Limb (tissue), 2 donors: ENCODE measurements around the gene NEK8.

ENCODE experiments used
- DNase-seq, 2 donors: peaks; one replicate each; pipeline ENCODE4 v3.0.0-alpha.2; 2016; ENCODE audit errors: extremely low spot score in 2 of 2

Gene NEK8

DNA sequence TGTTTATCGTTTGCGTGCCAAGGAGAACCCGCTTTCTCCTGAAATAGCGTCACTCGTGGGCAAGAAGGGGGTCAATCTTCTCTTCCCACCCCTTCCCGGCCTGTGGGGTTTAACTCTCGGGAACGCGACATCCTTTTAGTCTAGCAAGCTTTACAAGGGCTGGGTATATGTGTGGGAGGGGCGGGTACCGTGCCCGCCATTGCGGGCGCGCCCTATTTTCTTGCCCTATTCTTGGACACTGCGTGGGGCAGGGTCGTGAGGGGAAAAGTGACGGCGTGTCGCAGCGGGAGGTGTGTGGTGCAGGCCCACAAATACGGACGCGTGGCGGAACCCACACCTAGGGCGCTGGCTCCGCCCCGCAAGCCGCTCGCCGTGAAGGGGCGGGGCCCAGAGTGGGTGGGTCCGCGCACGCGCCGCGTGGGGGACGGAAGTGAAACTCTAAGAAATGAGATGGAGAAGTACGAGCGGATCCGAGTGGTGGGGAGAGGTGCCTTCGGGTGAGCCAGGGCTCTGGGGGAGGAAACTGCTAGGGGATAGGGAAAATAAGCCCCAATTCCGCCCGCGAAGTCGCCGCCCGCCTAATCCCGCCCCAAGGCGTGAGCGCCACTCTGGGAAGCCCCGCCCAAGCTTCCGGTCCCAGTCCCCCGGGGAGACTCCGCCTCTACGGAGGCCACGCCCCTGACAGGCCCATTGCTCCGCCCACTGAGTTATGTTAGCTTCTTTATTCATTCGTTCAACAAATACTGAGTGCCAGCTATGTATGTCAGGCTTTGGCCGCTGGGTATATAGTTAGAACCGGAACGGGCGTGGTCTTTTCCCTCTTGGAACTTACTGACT lies at the start of gene NEK8:
Gene NEK8, plus strand, starts transcription at position 425 of the 837 bp plus-strand sequence. Its CDS starts 26 bp downstream, at position 451.
- DNase-seq, result peak; percentile 95 to 97

DNA sequence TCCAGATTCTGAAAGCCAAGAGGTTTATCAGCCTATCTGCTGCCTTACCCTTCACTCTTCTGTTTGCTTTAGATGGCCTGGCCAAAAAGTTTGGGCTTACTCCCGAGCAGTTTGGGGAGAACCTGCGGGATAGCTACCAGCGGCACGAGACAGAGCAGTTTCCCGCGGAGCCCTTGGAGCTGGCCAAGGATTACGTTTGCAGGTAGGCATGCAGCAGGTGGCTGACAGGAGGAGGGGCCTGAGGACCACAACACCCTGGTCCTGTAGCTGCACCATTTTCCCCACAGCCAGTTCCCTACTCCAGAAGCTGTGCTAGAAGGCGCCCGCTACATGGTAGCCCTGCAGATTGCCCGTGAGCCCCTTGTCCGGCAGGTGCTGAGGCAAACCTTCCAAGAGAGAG lies 45.9 kb upstream of the NEK8 start:
- no peak for DNase-seq

DNA sequence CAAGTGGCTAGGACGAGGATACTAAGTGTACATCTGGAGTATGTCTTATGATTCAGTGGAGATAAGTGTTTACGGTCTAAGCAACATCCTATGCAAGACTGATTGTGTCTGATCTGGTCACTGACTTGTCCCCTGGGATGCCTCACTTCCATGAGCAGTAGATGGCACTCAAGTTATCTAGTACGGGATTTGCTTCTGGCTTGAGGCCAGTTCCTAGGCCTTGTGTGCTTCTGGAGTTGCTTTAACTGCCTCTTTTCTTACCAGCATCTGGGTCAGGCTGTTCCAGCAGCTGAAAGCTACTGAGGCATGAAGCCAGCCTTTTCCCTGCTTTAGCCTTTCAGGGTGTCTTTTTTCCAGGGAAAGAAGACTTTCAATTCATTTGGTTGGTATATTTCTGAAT lies 43.6 kb upstream of the NEK8 start:
- peak in 1 of 2 donors; percentile 15 for DNase-seq

DNA sequence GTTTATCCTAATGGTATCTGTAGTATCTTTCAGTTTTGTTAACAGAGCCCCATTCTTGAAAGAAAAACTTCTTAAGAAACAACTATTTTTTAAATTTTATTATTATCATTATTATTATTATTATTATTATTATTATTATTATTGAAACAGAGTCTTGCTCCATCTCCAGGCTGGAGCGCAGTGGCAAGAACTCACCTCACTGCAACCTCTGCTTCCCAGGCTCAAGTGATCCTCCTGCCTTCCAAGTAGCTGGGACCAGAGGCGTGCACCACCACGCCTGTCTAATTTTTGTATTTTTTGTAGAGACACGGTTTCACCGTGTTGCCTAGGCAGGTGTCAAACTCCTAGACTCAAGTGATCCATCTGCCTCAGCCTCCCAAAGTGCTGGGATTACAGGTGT lies 43.2 kb upstream of the NEK8 start:
- DNase-seq, result no peak

DNA sequence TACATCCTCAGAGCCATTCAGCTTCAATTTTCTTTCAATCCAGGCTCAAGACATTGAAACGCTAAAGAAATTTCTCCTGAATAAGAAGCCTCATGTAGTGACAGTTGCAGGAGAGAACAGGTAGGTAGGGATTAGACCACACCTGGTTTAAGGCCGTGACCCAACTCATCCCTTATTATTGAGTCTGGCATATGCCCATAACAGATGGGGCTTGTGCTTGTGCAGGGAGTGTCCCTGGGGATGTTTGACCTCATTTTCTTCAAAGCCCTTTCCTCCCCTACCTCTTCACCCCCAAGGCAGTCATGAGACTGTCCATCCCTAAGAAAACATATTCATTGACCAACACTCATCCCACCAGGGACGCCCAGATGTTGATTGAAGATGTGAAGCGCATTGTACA lies 42.3 kb upstream of the NEK8 start:
- DNase-seq, result no peak

DNA sequence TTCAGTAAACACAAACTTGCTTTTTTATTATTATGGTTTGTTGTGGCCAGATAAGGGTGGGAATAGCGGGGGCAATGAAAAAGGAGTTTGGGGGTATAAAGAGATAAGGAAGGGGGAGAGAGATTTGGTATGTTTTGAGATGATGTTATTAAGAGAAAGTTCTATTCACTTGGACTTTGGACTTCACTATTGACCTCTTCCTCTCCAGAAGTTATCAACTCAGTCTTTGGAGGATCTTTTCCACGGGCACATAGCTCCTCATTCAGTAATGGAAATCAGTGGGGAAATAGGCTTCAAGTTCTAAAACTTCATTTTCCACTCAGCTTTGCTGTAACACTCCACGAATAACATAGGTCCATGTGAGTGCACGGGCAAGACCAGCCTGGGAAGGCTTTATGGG lies 40.1 kb upstream of the NEK8 start:
- no peak for DNase-seq

DNA sequence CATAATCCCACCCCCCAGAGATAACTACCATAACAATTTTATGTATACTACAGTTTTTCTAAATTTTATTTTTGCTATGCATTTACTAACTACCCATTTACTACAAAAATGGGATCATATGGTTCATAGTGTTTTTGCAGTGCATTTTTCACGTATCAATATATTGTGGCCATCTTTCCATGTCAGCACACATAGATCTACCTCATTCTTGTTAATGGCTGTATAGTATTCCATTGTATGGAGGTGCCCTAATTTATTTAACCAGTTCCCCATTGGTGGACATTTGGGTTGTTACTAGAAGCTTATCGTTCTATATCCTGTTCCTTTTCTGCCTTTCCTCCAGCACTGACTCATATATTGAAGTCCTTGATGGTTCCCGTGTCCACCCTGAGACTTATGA lies 39.6 kb upstream of the NEK8 start:
- DNase-seq, result no peak

DNA sequence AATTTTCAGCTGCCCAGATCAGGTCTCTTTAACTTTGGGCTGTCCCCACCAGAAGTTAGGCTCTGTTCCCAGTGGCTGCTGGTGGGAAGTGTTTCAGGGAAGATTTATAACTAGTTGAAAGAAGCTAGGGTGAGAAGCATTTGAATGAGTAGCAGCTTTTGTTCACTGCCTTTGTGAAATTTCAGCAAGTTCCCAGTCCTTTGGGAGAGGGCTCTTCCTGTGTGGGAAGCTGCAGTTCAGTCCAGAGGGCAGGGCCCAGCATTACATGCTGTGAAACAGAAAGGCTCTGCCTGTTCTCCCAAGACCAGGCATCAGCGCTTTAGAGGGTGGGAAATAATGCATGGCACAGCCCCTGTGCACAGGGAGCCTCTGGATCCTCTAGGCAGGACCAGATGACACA lies 34.7 kb upstream of the NEK8 start:
- DNase-seq, result no peak

DNA sequence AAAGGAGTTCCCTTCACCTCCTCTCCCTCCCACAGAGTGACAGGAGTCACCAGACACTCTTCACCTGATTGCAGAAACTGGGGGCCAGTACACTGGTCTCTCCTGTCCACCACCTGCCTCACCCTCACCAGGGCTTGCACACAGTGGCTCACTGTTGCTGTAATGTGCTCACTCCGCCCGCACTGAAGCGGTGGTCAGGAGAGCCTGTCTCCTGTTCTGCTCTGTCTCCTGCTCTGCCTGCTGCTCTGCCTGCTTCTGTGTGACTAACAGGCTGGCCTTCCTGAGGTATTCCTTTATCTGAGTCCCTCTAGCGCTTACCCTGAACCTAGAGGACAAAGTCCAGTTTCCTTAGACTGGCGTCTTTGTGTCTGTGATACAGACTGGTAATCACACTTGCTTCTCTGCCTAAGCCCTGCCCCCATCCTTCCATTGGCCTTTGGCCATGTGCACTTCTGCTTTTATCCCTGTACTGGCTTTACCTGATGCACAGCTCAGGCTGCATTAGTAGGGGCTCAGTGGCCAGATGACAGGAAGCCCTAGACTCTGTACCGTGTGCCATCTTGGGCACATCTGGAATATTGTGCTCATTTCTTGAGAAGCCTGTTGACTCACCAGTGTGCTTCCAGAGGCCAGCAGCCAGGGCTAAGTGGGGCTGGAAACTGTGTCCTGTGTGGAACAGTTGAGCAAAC lies 30.2 kb upstream of the NEK8 start:
- DNase-seq, result no peak

DNA sequence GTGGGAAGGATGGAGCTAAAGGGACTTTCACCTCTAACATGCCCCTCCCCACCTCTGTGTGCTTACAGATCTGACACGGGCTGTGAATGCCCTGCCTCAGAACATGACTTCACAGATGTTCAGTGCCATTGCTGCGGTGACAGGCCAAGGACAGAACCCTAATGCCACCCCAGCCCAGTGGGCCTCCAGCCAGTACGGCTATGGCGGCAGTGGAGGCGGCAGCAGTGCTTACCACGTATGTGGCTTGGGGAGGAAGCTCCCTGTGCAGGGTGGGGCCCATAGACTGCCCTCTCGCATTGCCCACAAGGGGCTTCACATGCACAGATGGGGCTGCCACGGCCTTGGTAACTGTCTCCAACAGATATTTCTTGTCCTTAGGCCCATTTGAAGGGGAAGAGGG lies 28.3 kb upstream of the NEK8 start:
- no peak for DNase-seq

DNA sequence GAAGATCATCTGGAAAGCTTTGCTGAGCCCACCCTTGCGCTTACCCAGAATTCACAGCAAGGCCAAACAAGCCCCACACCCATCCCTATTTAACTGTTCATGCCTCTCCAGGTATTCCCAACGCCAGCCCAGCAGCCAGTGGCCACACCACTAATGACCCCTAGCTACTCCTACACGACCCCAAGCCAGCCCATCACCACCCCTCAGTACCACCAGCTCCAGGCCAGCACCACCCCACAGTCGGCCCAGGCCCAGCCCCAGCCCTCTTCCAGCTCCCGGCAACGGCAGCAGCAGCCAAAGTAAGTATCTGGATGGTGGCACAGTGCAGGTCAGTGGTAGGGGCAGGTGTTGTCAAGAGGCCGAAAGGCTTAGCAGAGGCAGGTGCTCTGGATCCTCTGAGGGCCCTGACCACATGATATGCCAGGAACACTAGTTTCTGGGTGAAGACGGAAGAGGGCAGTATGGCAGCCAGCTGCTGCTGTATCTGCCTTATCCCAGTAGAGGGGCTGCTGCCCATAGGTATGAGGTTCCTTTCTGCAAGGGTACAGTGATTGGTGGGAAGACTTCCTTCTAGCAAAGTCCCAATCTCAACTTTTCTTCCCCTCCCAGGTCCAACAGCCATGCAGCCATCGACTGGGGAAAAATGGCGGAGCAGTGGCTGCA lies 27.6 kb upstream of the NEK8 start:
- DNase-seq, result no peak

DNA sequence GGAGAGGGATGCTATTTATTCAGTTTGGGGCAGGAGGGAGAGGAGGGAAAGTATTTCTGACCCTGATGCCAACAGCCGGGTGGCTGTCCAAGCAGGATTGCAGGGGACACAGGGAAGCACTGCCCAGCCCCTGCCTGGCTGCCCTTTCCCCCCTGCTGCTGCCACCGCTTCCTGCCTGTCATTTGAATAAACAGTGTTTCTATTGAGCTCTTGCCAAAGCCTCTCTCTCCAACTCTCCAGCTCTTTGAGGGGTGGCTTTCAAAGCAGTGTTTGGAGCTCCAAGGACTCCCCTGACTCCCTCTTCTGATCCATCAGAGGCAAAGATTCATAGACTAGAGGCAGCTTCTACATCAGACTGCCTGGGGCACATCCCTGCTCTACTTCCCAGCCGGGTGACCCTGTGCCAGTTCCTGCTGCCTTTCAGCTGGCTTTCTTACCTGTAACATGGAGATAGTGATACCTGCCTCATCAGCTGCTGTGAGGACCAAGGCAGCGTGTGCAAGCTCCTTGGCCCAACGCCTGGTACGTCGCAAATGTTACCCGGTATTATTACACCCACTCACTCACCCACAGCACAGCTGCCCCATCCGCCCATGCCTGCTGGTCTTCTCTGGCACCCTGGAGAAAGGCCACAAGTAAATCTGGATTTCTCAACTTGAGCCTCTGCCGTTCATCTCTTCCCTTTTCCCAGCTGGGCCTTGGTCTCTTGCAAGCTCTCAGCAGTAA lies 26.4 kb upstream of the NEK8 start:
- DNase-seq, result no peak

DNA sequence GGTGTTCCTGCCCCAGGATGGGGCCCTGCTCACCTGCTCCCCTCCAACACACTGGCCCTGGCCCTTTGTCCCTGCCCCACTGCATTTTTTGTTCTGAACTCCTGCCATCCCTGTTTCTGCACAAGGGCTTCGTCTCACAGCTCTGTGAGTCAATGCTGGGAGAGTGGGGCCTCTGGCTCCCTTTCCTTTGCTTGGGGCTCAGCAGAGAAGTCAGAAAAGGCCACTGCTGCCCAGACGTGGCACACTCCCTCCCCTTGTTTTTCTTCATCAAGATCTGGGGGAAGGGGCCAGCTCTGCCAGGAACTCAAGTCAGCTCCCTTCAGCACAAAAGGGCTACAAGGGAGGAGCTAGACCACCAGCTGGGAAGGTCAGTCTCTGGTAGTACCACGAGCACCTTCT lies 25.8 kb upstream of the NEK8 start:
- DNase-seq, result no peak

DNA sequence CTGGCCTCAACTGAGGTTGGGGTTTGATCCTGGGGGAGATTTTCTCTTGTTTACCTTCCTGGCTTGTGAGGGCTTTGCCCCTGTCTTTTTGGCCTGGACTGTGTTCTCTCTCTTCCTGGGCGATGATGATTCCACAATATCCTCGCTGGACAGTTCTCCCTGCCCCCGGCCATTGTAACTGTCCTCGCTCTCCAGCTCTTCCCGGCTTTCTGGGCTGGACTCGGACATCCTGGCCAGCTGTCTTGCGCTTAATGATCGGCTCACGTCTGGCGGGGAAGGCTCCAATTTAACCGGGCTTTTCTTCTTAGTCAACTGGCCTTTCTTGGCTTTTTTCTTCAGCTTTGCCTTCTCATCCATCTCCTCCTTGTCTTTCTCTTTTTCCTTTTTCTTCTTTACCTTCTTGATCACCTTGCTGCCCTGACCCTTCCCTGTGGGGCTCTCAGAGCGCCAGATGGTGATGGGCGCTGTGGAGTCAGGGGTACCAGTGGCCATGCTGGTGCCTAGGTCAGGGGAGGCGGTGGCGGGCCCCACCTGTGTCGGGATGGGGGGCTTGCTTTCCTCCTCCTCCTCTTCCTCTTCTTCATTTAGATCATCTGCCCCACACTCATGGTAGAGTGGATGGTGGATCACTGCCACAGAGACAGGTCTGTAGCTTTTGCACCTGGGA lies 24.9 kb upstream of the NEK8 start:
- no peak for DNase-seq

DNA sequence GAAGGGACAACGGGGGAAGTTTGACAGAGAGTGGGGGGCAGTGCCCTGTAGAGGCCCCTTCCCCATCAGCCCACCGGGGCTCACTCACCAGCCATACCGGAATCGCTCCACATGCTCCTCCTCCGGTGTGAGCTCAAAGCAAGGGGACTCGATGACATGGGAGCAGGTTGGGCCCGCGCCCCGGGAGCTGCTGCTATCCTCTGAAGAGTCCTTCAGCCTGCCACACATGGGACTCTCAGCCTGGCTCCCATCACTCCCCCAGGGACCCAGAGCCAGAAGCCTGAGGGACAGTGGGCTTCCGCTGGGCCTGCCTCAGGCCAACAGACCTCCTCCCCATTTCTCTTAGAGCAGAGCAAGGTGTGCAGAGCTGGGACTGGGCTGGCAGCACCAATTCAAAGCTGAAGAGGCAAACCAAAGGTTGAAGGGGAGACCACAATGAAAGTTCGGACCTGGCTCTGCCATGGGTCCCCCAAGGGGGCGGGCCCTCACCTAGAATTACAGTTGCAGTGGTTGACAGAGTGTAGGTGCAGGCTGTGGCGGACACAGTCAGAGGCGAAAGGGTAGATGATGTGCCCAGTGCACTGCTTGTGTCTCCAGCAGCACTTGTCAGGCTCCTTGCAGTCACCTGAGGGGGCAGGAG lies 24.2 kb upstream of the NEK8 start:
- no peak for DNase-seq

DNA sequence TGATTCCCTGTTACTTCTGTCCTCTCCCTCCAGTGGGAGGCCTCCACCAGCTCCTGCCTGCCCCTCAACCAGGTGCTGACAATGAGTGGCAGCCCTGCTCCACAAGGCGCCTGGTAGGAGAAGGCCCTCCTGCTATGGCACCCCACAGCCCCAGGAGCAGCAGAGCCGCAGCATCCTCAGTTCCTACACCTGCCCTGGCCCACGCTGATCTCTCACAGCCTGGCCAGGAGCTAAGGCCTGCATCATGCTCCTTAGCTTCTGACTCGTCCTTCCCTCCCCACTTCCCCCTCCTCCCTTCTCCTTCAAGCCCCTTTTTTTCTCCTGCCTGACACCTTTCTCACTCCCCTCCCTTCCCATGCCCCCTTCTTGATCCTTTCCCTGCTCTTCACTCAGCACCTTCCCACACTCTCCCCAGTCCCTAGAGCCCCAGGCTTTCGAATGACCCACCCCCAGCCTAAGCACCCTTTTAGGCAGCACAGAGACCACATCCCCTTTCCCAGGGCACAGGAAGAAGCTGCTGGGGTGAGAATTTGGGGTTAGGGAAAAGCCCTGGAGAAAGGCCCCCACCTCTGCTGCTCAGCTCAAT lies 23.4 kb upstream of the NEK8 start:
- no peak for DNase-seq

DNA sequence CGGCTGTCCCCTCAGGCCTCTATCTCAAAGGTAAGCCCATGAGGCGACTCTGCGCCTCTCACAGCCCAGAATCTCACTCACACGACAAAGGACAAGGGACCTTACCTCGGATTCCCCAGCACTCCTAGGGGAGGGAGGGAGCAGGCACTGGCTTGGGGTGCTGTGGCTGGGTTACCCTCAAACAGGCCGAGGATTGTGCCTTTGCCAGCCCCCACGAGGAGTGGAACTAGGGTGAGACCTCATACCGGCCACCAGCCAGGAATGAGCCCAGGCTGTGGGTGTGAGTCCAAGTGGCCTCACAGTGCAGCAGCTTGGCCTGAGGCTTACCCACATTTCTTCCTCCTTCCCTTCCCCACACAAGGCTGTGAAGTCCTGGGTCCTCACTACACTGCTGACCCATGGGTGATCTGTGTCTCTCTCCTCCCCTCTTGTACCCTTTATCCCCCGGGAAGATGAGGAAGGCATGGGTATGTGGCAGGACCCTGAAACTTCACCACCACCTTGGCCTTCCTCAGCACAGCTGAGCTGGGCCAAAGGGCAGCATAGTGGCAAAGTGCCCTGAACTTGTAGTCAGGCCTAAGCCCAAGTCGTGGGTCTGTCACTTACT lies 22.8 kb upstream of the NEK8 start:
- no peak for DNase-seq

DNA sequence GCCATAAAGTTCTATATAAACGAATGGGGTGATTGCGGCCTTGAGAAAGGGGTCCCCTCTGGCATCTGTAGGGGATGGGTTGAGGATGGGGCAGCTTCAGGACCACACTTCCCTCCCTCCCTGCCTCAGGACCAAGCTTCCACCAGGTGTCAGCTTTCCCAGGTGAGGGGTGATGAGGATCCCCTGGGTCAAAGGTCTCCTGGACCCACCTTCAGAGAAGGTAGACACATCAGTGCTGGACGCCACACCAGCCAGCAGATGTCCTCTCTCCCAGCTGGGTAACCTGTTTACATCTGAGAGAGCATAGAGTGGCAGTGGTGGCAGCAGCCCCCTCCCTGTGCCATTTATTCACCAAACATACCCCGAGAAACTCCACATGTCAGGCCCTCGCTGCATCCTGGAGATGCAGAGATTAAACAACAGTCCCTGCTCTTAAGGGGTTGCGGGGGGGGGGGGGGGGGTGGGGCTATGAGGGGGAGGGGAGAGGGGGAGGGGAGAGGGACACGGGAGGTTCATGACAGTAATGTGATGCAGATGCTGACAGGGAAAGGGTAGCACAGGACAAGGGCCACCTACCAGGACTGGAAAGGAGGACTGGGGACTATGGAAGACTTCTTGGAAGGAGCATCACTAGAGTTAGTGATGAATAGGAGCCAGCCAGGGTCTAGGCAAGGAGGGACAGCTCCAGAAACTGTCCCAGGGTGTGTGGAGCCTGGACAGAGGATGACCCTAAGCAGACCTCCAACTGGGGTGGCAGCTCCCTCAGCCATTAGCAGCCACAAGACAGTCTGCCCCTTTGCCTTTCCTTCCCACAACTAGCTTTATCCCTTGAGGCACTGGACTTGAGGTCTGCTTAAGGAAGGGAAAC lies 21.9 kb upstream of the NEK8 start:
- no peak for DNase-seq

DNA sequence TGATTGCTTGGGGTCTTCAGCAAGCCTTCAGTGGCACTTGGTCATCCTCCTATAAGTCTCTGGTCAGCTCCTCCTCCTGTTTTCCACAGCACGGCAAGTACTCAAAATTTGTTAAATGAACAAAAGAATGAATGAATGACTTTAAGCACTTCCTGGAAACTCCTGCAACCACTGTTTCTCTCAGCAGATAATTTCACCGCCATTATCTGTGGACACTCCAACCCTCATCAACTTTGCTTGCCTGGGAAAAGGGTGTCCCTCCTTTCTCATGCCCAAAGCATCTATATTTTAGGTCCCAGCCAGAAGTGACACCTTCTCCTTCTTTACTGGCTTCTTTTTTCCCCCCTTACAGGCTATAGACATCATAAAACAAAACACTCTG lies 21.3 kb upstream of the NEK8 start:
- DNase-seq, result no peak
